HUES64 (cell line): ENCODE results near the gene PDPR.
"Not testable (repeated sequence)": the region's sequence is repeated elsewhere in the genome, so short reads cannot be mapped to it uniquely, and the experiment has no call there.

Experiments used
- H3K27ac ChIP-seq: 2 replicates; pipeline ENCODE4 v1.7.0; 2013; ENCODE audit warnings: low read depth, low read length, inconsistent platforms
- H3K27me3 ChIP-seq: 2 replicates; pipeline ENCODE4 v1.6.1; 2013; ENCODE audit warnings: mild to moderate bottlenecking, low read length; ENCODE audit not compliant: insufficient read depth
- H3K36me3 ChIP-seq: 2 replicates; pipeline ENCODE4 v1.6.1; 2013; ENCODE audit warnings: mild to moderate bottlenecking, low read length; ENCODE audit not compliant: insufficient read depth
- H3K4me1 ChIP-seq: 2 replicates; pipeline ENCODE4 v1.6.1; 2013; ENCODE audit warnings: mild to moderate bottlenecking, low read length, moderate library complexity; ENCODE audit not compliant: insufficient read depth
- H3K4me3 ChIP-seq: 2 replicates; pipeline ENCODE4 v1.5.1; 2013; ENCODE audit warnings: mild to moderate bottlenecking, low read length, moderate library complexity
- H3K9ac ChIP-seq: 2 replicates; pipeline ENCODE4 v1.6.1; 2013; ENCODE audit warnings: mild to moderate bottlenecking, low read depth, low read length
- H3K9me3 ChIP-seq: 2 replicates; pipeline ENCODE4 v1.6.1; 2013; ENCODE audit warnings: low read depth, low read length; ENCODE audit not compliant: insufficient read depth
- WGBS: fragments of 150-250, 120-280 bp; methylation state at CpG from one replicate; pipeline ENCODE4 v1.1.7; 2013; ENCODE audit warnings: missing lambda C conversion rate; 5-methylcytosine and 5-hydroxymethylcytosine counted together

PDPR gene

GRCh38 chr16:70091104-70091503, 23.0 kb upstream of the PDPR start:
- H3K4me1 ChIP-seq, H3K36me3 ChIP-seq, H3K27ac ChIP-seq, H3K9ac ChIP-seq, H3K27me3 ChIP-seq, H3K9me3 ChIP-seq, H3K4me3 ChIP-seq: not testable (repeated sequence)
- WGBS, result 100% methylated on average over 2 of the region's 4 CpGs

- H3K27me3 ChIP-seq, H3K4me1 ChIP-seq, H3K4me3 ChIP-seq, H3K36me3 ChIP-seq, H3K9me3 ChIP-seq, H3K27ac ChIP-seq, H3K9ac ChIP-seq: not testable (repeated sequence)
- no CpG with 5 or more reads among the region's 1 CpG for WGBS
Measured at GRCh38 chr16:70094096-70094495, 20.0 kb upstream of the PDPR start.

GRCh38 chr16:70109583-70110279, 4.4 kb upstream of the PDPR start:
- H3K27ac ChIP-seq, H3K4me1 ChIP-seq, H3K4me3 ChIP-seq, H3K27me3 ChIP-seq, H3K36me3 ChIP-seq, H3K9me3 ChIP-seq, H3K9ac ChIP-seq: not testable (repeated sequence)
- 91% methylated on average over 15 of the region's 15 CpGs for WGBS

- WGBS, result 100% methylated on average over 3 of the region's 6 CpGs
- H3K9ac ChIP-seq, H3K4me1 ChIP-seq, H3K36me3 ChIP-seq, H3K4me3 ChIP-seq, H3K27ac ChIP-seq, H3K27me3 ChIP-seq, H3K9me3 ChIP-seq: not testable (repeated sequence)
Measured at GRCh38 chr16:70112162-70112561, 2.0 kb upstream of the PDPR start.

- not testable (repeated sequence) for H3K27ac ChIP-seq
Measured at GRCh38 chr16:70113599-70113981, 542 bp upstream of the PDPR start.

GRCh38 chr16:70118354-70118753, 4.2 kb downstream of the PDPR start:
- H3K27ac ChIP-seq, H3K9ac ChIP-seq, H3K27me3 ChIP-seq, H3K4me1 ChIP-seq, H3K4me3 ChIP-seq, H3K9me3 ChIP-seq: not testable (repeated sequence)
- 96% methylated on average over 6 of the region's 6 CpGs for WGBS
- H3K36me3 ChIP-seq, result peaks cover 23% of the 10 kb centered on the region

More at GRCh38 chr16:70113599-70113981, 542 bp upstream of the PDPR start:
- H3K27me3 ChIP-seq, H3K36me3 ChIP-seq, H3K4me1 ChIP-seq, H3K9me3 ChIP-seq: not testable (repeated sequence)
- 0% methylated on average over 2 of the region's 15 CpGs for WGBS
- Histone ChIP-seq H3K9ac (peak overlapping the region; percentile 77), H3K4me3 (peak overlapping the region; percentile 95)

- H3K27ac ChIP-seq, H3K9me3 ChIP-seq, H3K9ac ChIP-seq, H3K27me3 ChIP-seq, H3K4me1 ChIP-seq, H3K4me3 ChIP-seq: not testable (repeated sequence)
- peaks cover 28% of the 10 kb centered on the region for H3K36me3 ChIP-seq
- WGBS, result 100% methylated on average over 1 of the region's 3 CpGs
Measured at GRCh38 chr16:70118776-70119175, 4.6 kb downstream of the PDPR start.

GRCh38 chr16:70120398-70120797, 6.3 kb downstream of the PDPR start:
- whole genome bisulfite sequencing, result 95% methylated on average over 7 of the region's 8 CpGs
- not testable (repeated sequence) for H3K9ac ChIP-seq, H3K27ac ChIP-seq, H3K27me3 ChIP-seq, H3K9me3 ChIP-seq, H3K4me1 ChIP-seq, H3K4me3 ChIP-seq
- peaks cover 35% of the 10 kb centered on the region for H3K36me3 ChIP-seq

- H3K9me3 ChIP-seq, H3K9ac ChIP-seq, H3K4me3 ChIP-seq, H3K4me1 ChIP-seq, H3K27me3 ChIP-seq, H3K27ac ChIP-seq: not testable (repeated sequence)
- 92% methylated on average over 14 of the region's 14 CpGs for WGBS
- peaks cover 65% of the 10 kb centered on the region for H3K36me3 ChIP-seq
Measured at GRCh38 chr16:70123822-70124221, 9.7 kb downstream of the PDPR start.

GRCh38 chr16:70126226-70126625, 12.1 kb downstream of the PDPR start:
- WGBS, result 95% methylated on average over 11 of the region's 11 CpGs
- not testable (repeated sequence) for H3K4me1 ChIP-seq, H3K27me3 ChIP-seq, H3K9ac ChIP-seq, H3K27ac ChIP-seq, H3K4me3 ChIP-seq, H3K9me3 ChIP-seq
- H3K36me3 ChIP-seq, result peaks cover 77% of the 10 kb centered on the region

- H3K4me3 ChIP-seq, H3K9me3 ChIP-seq, H3K27ac ChIP-seq, H3K9ac ChIP-seq, H3K27me3 ChIP-seq, H3K4me1 ChIP-seq: not testable (repeated sequence)
- H3K36me3 ChIP-seq, result peaks cover 77% of the 10 kb centered on the region
- WGBS, result 90% methylated on average over 5 of the region's 5 CpGs
Measured at GRCh38 chr16:70127706-70128105, 13.6 kb downstream of the PDPR start.

GRCh38 chr16:70128844-70129243, 14.7 kb downstream of the PDPR start:
- 95% methylated on average over 6 of the region's 10 CpGs for WGBS

More at GRCh38 chr16:70128844-70129243, 14.7 kb downstream of the PDPR start:
- not testable (repeated sequence) for H3K9me3 ChIP-seq, H3K27ac ChIP-seq, H3K27me3 ChIP-seq, H3K4me1 ChIP-seq, H3K9ac ChIP-seq, H3K4me3 ChIP-seq
- peaks cover 78% of the 10 kb centered on the region for H3K36me3 ChIP-seq
